Measurements from ENCODE around the gene KCNK10.

KCNK10 gene

GRCh38 chr14:88311780-88312179 lies 11.3 kb downstream of the KCNK10 start:
- Histone ChIP-seq H3K27me3 (ENCODE audit: insufficient read depth, low read length, poor library complexity, severe bottlenecking) (no peaks in the 10 kb centered on the region), H4K20me1 (ENCODE audit: insufficient read depth, low read length, poor library complexity, severe bottlenecking) (no peaks in the 10 kb centered on the region), H3K4me3 (ENCODE audit: low read length, poor library complexity, severe bottlenecking) (no peak overlapping the region), H3K4me1 (ENCODE audit: insufficient read depth, low read length, poor library complexity, severe bottlenecking) (no peaks in the 10 kb centered on the region), H3F3A (ENCODE audit: low read depth) (no peaks in the 10 kb centered on the region), H3K9me3 (ENCODE audit: insufficient read depth, low read depth, low read length) (no peaks in the 10 kb centered on the region), H3K9me2 (replicated peaks; ENCODE audit: low read depth, low read length) (no peaks in the 10 kb centered on the region), H3K9ac (ENCODE audit: low read depth, low read length, poor library complexity, severe bottlenecking) (no peak overlapping the region), H3K79me2 (ENCODE audit: insufficient read depth, low read length) (no peaks in the 10 kb centered on the region), H2AFZ (ENCODE audit: low read length) (no peak overlapping the region), H3K4me2 (ENCODE audit: low read depth, low read length, poor library complexity, severe bottlenecking) (no peak overlapping the region), H3K36me3 (ENCODE audit: insufficient read depth, low read length) (no peaks in the 10 kb centered on the region)
- no peak for TF ChIP-seq EZH2phosphoT487 (IDR thresholded peaks at IDR 0.05; ENCODE audit: borderline replicate concordance)
- TF ChIP-seq CTCF (conservative IDR thresholded peaks at IDR 0.05; ENCODE audit: low read length): no peak

- Histone ChIP-seq H3K4me2 (ENCODE audit: low read depth, low read length, poor library complexity, severe bottlenecking) (no peak overlapping the region), H3K9ac (ENCODE audit: low read depth, low read length, poor library complexity, severe bottlenecking) (no peak overlapping the region), H3F3A (ENCODE audit: low read depth) (no peaks in the 10 kb centered on the region), H3K36me3 (ENCODE audit: insufficient read depth, low read length) (no peaks in the 10 kb centered on the region), H3K4me1 (ENCODE audit: insufficient read depth, low read length, poor library complexity, severe bottlenecking) (no peaks in the 10 kb centered on the region), H3K4me3 (ENCODE audit: low read length, poor library complexity, severe bottlenecking) (no peak overlapping the region), H2AFZ (ENCODE audit: low read length) (no peak overlapping the region), H4K20me1 (ENCODE audit: insufficient read depth, low read length, poor library complexity, severe bottlenecking) (no peaks in the 10 kb centered on the region), H3K79me2 (ENCODE audit: insufficient read depth, low read length) (no peaks in the 10 kb centered on the region), H3K9me3 (ENCODE audit: insufficient read depth, low read depth, low read length) (no peaks in the 10 kb centered on the region), H3K9me2 (replicated peaks; ENCODE audit: low read depth, low read length) (no peaks in the 10 kb centered on the region), H3K27me3 (ENCODE audit: insufficient read depth, low read length, poor library complexity, severe bottlenecking) (no peaks in the 10 kb centered on the region)
- TF ChIP-seq EZH2phosphoT487 (IDR thresholded peaks at IDR 0.05; ENCODE audit: borderline replicate concordance) (no peak), CTCF (conservative IDR thresholded peaks at IDR 0.05; ENCODE audit: low read length) (no peak)
Measured at GRCh38 chr14:88310449-88310848, 12.6 kb downstream of the KCNK10 start.

- no peak overlapping the region for H2AFZ ChIP-seq (ENCODE audit: low read length)
- H3K9me3 ChIP-seq (ENCODE audit: insufficient read depth, low read depth, low read length): no peaks in the 10 kb centered on the region
- H3K9ac ChIP-seq (ENCODE audit: low read depth, low read length, poor library complexity, severe bottlenecking): no peak overlapping the region
- no peak for TF ChIP-seq CTCF (conservative IDR thresholded peaks at IDR 0.05; ENCODE audit: low read length)
- TF ChIP-seq EZH2phosphoT487 (IDR thresholded peaks at IDR 0.05; ENCODE audit: borderline replicate concordance): no peak
- H3K4me3 ChIP-seq (ENCODE audit: low read length, poor library complexity, severe bottlenecking): no peak overlapping the region
- H3K27me3 ChIP-seq (ENCODE audit: insufficient read depth, low read length, poor library complexity, severe bottlenecking): no peaks in the 10 kb centered on the region
- H3K79me2 ChIP-seq (ENCODE audit: insufficient read depth, low read length): no peaks in the 10 kb centered on the region
- H3K4me1 ChIP-seq (ENCODE audit: insufficient read depth, low read length, poor library complexity, severe bottlenecking): no peaks in the 10 kb centered on the region
- H3K36me3 ChIP-seq (ENCODE audit: insufficient read depth, low read length): no peaks in the 10 kb centered on the region
- H3K9me2 ChIP-seq (replicated peaks; ENCODE audit: low read depth, low read length): no peaks in the 10 kb centered on the region
- no peaks in the 10 kb centered on the region for H4K20me1 ChIP-seq (ENCODE audit: insufficient read depth, low read length, poor library complexity, severe bottlenecking)
- H3K4me2 ChIP-seq (ENCODE audit: low read depth, low read length, poor library complexity, severe bottlenecking): no peak overlapping the region
- no peaks in the 10 kb centered on the region for H3F3A ChIP-seq (ENCODE audit: low read depth)
Measured at GRCh38 chr14:88310021-88310420, 13.0 kb downstream of the KCNK10 start.
